Fibroblast of skin of left biceps (primary cell): ENCODE results near the gene CCDC57.

Experiments used
- DNase-seq, 2 experiments: peaks; one replicate each; pipeline ENCODE4 v3.0.0-alpha.2; 2013; ENCODE audit warnings: low read depth in 2 of 2

Gene CCDC57

DNA sequence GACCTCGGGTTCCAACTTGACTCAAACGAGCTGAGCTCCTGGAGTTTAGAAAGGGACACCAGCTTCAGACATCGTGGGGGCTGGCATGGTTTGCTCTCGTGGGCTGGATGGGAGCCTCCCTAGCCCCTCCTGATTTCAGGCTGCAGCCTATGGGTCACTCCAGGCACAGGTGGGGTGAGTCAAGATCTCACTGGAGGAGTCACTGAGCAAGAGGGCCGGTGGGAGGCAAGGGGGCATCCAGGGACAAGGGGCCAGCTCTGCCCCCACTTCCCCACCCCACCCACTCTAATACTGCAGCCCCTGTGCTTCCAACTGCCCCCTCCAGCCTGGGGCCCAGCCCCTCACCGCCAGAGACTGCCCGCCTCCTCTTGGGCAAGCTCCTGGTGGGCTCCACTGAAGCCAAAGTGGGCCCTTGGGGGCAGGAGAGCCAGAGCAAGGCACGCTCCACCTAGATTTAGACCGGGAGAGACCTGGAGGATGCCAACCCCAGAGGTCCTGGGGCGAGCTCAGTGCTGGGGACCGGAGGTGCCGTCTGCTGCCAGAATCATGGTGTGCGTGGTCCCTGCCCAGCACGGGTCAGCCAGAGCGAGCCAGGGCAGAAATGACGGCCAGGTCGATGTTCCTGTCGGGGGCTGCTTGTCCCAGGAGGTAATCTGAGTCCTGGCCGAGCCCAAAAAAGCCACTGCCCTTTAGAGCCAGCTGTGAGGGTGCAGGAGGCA, 22.6 kb upstream of the CCDC57 start:
- DNase-seq: no peak

DNA sequence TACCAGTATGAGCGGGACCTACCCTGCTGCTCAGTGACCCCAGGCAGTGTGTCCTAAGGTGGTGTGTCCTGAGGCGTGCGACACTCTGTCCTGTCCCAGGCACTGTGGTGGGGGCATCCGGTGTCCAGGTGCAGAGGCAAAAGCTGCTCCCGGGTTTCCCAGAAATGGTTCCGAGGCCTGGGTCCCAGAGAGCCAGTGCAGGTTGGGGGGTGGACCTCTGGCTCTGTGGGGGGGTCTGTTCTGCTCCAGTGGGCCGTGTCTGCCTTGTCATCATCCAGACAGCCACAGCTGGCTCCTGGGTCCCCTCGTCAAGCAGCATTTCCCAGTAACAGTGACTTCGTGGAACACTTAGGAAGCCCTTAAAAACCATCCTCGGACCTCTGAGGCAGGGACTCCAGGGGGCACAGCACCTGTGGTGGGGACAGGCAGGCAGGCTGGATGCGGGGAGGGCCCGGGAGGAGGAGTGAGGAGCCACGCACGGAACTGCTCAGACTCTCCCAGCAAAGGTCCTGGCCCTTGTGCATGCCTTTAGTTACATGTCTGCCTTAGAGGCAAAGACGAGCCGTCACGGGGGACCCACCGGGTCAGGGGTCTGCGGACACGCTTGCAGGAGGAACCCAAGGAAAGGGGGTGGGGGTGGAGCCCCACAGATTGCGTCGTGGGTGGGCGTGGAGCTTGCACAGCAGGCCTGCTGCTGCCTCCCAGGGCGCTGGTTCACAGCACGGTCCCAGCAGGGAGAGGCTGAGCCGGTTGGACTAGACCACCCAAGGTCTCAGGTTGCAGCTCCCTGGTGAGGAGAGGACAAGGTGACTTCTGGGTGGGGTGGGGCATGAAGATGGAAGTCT, 21.8 kb upstream of the CCDC57 start:
- no peak for DNase-seq

DNA sequence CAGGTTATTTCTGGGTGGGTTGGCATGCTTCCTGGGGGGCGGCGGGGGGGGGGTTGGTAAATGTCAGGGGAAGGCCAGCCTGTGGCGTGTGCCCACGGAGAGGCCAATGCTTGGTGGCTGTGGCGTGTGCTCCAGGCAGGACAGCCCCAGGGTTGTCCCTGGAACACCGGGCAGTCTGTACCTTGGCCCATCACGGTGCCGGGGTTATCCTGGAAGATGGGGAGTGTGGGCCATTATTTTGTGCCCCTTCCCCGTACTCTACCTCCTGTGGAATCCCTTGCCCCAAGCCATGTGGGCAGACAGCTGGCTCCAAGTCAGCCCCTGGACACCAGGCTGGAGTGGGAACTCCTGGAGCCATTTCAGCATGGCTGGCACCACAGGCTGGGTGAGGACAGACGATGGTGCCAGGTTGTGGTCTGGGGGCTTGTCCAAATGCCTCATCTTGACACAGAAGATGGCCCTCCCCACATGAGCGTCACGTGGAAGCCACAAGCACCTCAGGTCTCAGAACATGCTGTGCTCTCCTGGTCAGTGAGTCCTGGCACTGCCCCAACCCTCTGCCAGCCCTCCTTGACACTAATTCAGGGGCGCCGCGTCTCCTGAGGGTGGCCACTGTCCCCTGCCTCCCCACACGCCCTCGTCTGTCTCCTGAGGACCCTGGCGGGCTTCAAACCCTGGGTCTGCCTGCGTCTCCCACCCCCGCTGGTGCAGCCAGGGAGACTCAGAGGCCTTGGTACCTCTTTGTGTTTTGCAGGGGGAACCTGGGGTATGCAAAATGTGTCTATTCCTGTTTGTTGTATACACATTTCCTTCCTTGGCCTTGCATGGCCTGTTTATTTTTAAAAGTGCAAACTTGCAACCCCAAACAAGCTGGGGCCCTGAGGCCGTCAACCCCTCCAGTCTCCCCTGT, 20.5 kb upstream of the CCDC57 start:
- DNase-seq: no peak

DNA sequence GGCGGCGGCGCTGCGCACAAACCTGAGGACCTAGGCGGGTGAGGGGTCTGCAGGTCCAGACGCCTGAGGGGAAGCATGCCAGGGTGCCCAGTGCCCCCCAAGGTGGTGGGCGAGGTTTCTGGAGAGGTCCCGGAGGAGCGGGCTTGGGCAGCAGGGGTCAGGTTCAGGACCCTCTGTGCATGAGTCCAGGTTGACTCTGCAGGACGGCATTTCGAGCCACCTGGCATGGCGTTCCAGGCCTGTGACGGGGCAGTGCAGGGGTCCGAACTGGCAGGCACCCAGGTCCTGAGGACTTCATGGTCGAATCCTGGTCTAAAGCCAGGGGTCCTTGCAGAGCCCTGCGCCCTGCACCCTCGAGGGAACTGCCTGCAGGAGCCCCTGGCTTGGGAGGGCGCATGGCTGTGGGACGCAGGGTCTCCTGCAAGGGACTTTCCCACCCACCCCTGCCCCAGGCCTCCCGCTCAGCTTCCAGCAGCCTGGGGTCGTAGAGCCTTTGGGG, 19.7 kb upstream of the CCDC57 start:
- DNase-seq: no peak

DNA sequence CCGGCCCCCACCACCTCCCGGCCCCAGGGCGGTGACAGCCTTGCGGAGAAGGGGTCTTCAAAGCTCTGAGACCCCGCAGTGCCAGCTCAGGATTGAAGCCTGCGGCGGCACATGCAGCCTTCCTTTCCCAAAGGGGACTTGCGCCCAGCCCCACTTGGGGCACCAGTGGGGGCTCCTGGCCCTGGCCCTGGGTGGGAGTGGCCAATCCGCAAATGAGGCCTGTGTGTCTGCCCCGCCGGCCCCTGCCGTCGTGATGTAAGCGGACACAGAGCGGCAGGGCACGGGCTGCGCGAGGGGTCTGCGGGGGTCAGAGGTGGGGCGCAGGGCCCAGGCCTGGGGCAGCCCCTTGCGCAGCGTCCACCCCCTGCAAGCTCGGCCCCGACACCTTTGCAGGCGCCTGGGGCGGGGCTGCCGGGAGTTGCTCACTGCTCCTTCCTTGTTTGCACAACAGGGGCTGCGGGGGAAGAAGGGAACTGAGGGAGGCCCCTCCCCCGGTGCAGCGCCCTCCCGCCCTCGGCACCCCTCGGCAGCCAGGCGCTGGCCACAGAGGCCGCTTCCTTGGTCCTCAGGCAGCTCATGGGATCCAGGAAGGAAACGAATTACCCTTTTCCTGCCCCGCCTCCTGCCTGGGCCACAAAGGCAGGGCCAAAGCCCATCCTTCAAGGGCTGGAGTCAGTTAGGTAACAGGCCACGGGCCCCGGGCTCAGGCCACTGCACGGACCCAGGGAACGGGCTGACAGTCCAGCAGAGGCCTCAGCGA, 19.1 kb upstream of the CCDC57 start:
- no peak for DNase-seq

DNA sequence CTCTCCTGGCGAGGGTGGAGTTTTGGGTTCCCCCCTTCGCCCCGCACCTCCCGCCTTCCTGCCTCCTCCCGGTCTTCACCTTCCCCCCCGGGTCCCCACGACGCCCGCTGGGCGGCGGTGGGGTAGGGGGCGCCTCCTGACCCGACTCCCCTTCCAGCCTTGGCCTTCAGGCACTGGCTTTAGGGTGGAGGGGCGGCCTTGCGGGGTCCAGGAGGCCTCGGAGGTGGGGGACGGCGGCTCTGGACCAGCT, 18.6 kb upstream of the CCDC57 start:
- DNase-seq: no peak

DNA sequence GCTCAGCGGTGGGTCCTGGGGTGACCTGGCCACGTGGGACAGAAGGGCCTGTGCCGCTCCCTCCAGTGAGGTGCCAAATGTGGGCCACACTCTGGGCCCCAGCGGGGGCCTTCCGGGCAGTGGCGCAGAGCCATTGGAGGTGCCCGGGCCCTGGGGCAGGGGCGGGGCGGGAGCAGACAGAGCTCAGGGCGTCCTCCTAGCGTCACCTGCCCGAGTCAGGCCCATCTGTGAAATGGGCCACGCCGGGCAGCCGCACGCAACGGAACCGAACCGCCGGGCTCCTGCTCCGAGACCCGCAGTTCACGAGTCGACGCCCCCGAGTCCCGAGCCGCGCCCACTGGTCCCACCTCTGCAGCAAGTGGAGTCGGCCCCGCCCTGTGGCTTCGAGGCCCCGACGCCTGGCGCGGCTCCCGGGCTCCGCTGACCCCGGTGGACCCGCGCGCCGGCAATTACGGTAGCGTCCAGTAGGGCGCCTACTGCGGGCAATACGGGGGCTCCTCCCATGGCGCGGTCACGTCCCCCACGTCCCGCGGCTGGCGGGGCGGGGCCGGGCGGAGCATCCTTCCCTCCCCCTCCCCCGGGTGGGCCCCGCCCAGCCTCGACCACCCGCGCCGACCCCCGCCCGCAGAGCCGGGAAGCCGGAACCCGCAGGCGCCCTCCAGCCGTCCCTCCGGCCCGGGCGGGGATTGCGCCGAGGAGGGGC, 18.1 kb upstream of the CCDC57 start:
- DNase-seq: peak; percentile 63 to 66

DNA sequence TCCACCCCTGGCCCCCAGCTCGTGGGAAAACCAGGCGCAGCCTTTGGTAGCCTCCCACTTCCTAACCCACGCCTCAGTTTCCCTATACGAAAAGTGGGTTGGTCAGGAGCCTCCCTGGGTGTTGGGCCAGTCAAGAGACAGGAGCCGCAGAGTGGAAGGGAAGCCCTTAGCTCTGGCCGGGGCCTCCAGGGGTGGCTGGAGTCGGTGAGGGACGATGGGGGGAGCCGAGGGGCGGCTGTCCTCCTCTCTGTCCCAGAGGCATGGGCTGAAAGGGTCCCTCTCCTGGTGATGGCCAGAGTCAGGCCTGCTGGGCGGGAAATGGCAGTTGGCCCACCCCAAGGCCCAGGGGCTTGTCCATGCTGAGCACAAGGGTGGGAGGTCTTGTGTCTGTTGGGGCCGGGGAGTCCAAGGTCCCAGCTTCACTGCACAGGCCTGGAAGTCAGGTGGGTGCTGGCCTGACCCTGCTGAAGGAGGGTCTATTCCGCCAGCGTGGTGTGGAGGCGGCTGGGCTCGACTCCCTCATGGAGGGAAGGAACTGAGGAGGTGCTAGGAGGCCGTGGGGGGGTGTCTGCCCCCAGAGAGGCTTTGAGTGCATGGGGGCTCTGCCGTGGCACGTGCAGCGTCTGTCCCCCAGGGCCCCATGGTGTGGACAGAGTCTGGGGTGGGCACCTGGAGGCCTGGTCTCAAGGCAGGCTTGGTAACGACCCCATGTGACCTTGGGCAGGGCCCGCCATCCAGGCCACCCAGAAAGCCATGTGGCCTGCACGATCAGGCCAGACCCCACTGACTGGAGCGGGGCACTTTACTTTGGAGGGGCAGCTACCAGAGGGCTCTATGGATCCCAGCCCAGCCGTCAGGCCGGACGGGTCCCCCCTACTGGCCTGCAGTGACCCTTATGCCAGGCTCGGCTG, 17.3 kb upstream of the CCDC57 start:
- no peak for DNase-seq

DNA sequence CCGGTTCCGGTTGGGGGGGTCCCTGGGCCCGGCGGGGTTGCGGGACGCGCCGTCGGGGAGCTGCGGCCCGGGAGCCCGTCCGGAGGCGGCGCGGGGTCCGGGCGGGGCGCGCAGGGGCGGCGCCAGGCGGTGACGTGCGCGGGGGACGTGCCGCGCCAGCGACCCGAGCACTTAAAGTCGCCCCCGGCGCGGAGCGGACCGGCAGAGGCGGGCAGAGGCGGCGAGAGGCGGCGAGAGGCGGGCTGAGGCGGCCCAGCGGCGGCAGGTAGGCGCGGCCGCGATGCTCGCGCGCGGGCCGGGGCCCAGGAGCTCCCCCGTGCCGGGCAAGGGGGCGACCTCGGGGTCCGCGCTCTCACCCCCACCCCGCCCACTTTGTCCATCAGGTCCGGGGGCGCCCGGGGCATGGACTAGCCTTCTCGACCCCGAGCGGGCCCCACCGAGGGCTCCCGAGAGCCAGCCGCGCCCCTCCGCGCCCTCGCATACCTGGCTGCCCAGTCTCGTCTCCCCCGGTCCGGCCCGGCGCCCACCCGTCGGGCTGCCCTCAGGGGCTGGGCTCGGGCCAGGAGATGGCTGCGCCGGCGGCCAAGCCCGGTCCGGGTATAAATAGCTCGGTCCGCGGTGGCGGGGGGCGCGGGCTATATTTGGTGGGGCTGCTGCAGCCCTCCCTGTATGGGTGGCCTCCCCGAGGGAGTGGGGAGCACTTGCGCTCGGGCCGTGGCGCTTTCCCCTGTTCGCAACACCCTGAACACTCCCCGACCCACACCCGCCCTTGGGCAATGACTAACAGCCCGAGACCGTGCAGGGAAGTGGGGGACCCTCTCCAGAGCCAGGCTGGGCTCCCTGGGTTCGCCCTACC, 16.4 kb upstream of the CCDC57 start, which contains the start of gene SLC16A3:
SLC16A3 (plus strand) TSS at position 201 of the 856 bp plus-strand sequence. CDS start 6,967 bp downstream, outside the sequence.
- DNase-seq: no peak

DNA sequence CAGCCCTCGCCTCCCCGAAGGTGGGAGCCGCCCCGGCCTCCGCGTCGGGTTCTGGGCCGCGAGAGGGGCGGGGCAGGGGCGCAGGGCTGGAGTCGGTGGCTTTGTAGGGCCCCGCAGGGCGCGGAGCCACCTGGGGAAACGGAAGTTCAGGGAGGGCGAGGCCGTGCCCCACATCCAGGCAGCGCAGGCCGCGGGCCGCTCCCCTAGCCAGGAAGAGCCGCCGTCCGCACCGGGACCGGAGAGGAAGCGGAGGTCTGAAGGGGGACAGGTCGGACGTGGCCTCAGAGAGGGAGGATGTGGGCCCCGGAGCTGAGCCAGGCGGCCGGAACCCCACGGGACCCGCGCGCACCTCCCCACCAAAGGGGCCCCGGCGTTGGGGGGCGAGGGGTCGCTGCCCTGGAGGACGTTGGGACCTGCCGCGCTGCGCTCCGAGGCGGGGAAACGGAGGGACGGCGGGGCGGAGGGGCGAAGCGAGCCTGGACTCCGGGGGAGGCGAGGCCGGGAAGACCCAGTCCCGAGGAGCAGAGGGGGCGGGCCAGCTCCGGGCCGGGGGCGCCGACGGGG, 15.7 kb upstream of the CCDC57 start:
- DNase-seq: no peak

DNA sequence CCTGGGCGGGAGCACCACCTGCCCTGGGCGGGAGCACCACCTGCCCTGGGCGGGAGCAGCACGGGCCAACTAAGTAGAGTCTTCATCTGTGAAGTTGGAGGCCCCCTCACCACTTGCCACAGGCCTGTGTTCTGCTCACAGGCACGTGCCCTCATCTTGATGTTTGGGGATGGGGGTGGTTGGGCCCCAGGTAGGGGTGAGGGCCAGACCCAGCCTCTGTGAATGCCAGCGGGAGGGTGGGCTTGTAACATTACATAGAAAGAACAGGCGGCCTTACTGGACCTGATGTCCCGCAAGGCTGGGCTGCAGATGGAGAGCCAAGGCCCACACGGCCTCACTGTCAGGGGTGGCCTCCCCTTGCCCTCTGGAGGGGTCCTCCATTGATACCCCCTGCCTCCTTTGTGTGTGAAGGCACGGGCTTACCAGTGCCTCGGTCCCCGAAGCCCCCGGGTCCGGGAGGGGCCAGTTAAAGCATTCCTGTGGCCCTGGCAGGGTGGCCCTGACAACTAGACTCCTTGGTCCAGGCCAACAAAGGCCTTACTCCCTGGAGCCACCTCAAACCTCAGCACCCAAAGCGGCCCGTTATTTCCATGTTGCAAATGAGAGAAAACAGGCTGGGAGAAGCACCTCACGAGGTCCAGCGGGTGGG, 15.1 kb upstream of the CCDC57 start:
- no peak for DNase-seq

DNA sequence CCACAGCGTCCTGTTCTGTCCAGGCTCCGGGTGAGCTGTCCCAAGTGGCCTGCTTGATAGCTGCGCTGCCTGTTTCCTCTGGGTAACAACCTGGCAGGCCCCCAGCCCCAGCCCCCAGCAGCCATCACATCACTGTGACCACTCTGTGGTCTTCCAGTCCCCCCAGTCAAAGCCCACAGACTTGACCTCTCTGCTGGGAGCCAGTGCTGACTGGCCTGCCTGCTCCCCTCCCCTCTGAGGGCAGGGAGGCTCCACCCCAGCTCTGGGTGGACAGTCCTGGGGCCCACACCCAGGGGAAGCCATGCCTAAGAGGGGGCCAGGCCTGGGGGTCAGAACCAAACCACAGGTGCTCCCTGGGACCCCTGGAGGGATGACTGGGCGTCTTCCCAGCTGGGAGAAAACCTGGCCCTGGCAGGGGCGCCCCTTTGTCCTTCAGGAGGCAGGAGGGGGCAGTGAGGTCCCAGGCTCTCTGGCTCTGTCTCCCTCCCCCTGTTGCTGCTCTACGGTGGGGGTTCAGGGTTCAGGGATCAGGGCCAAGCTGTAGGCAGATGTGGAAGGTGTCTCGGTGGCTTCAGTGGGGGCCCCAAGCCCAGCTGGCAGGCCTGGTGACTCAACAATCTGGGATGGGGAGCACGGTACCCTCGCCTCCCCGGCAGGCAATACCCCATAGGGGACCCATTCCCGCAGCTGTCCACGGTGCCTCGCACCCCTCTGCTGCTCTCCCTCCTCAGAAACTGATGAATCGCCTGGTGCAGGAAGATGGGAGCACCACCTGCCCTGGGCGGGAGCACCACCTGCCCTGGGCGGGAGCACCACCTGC, 14.4 kb upstream of the CCDC57 start:
- no peak for DNase-seq

DNA sequence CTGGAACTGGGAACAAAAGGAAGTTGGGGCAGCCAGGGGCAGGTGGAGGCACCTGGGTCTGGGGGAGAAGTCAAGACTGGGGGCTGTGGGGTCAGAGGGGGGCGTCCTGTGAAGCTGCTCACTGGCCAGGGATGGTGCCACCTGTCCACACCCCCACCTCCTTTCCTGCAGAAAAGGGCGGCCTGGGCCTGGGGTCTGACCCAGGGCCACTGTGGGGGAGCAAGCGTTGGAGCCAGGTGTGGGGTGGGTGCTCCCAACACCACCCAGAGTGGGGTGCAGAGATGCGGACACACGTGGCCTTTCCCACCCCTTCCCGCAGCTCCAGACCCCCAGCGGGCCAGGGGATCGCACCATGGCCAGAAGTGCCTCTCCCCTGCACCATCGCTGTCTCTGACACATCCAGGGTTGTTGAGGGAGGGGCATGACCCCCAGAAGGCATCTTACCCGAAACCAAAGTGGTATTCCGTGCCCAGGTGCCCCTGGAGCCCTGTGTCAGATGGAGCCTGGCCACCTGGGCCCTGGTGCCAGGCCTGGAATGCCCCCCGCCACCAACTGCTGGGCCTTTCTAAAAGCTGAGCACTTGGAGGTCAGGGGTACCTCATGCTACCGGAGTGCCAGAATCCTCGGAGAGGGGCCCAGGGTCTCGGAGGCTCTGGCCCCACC, 13.6 kb upstream of the CCDC57 start:
- DNase-seq: no peak

DNA sequence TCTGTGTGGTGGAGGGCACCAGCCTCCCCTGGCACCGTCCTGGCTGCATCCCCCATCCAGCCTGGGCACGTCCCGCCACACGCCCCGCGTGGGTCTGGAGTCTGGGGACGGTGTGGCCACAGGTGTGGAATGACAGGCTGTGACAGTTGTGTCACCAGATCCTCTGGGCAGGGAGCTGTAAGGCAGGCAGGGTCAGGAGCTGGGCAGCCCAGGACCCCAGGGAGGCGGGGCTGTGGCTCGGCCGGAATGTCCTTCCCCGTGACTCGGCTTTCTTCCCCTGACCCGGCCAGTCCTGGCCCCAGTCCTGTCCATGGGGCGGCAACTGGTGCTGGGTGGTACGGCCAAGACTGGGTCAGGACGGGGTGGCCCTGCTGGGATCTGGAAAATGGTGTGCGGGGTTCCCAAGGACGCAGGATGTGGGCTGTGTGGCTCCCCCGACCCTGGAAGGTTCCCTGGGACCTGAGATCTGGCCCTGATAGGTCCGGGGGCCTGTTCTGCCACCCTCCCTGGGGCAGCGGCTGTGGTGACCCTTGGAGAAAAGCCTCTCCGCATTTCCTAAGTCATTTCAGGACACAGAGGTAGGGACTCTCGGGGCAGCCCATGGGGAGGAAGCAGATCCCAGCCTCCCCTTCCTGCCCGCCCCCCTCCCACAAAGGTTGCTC, 12.9 kb upstream of the CCDC57 start:
- no peak for DNase-seq

DNA sequence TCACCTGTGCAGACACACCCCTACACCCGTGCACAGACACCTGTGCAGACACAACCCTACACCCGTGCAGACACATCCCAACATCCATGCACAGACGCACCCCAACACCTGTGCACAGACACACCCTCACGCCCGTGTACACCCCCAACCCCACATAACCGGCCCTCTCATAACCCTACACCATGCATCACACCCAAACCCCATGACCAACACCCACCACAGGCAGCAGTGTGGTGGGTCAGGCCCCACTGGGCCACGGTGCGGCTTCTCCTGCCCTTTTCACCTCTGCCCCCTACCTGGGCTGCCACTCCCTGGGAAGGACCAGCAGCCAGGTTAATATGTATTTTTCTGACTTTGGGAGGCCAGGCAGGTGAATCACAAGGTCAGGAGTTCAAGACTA, 12.0 kb upstream of the CCDC57 start:
- DNase-seq: no peak

DNA sequence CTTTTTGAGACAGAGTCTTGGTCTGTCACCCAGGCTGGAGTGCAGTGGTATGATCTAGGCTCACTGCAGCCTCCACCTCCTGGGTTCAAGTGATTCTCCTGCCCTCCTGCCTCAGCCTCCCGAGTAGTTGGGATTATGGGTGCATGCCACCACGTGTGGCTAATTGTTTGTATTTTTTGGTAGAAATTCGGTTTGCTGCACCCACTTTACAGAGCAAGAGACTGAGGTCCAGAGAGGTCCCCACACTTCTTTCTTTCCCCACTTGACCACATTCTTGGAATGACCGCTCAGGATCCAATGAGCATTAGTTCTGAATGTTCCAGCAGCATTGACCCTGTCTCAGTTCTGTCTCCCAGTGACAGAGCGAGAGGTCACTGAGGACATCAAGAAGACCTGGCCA, 10.9 kb upstream of the CCDC57 start:
- DNase-seq: no peak
